GM19372 (cell line): ENCODE data around the gene RAI14.

ENCODE experiments used
- ATAC-seq: cut with Tn5 transposase; IDR thresholded peaks from one replicate; pipeline ENCODE4 v1.9.1; 2021; ENCODE audit warnings: mild to moderate bottlenecking, low read depth, moderate library complexity; ENCODE audit not compliant: unreplicated experiment

RAI14 gene

DNA sequence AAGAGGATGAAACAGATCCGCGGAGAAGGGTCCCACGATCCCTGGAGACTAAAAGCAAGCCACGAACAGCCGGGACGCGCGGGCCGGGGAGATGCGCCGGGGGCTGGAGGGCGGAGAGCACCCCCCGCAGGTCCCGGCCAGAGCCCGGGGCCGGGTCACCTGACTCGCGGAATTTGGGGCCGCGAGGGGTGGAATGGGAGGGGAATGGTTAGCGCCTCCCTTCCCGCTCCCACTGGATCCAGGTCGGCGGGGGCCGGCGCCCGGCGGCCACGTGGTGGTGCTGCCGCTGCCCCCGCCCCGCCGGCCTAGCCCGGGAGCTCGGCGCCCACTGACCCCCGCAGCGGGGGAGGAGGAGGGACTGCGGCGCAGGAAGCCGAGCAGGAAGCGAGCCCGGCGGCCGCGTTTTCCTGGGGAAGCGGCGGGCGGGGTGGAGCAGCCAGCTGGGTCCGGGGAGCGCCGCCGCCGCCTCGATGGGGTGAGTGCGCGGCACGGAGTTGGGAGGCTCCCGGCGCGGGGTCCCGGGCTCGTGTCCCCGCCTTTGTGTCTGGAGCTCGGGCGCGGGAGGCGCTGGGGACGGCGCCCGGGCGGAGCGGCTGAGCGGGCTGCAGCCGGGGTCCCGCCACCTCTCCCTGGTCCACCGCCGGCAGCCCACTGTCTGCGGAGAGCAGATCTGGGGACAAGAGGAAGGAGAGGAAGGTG lies at the start of gene RAI14:
RAI14 (plus strand) TSS at position 328 of the 699 bp plus-strand sequence. CDS start 30,592 bp downstream, outside the sequence.
- no peak for ATAC-seq

DNA sequence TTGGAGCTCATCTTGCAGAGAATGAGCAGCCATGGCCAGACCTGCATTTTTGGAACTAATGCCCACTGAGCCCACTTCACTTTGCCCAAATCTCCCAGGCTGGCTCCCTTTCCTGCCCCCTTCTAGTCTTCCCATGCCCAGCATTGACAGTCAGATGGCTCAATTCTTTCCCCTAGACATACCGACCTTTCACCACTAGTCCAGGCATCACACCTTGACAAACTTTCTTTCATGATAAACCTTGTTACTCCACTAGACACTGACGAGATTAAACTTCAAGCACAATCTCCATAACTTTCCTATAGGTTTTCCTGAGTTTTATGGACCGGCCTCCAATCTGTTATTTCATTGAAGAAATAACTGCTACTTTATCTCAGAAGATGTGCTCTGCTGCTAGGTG lies 47.8 kb upstream of the RAI14 start:
- ATAC-seq = no peak

DNA sequence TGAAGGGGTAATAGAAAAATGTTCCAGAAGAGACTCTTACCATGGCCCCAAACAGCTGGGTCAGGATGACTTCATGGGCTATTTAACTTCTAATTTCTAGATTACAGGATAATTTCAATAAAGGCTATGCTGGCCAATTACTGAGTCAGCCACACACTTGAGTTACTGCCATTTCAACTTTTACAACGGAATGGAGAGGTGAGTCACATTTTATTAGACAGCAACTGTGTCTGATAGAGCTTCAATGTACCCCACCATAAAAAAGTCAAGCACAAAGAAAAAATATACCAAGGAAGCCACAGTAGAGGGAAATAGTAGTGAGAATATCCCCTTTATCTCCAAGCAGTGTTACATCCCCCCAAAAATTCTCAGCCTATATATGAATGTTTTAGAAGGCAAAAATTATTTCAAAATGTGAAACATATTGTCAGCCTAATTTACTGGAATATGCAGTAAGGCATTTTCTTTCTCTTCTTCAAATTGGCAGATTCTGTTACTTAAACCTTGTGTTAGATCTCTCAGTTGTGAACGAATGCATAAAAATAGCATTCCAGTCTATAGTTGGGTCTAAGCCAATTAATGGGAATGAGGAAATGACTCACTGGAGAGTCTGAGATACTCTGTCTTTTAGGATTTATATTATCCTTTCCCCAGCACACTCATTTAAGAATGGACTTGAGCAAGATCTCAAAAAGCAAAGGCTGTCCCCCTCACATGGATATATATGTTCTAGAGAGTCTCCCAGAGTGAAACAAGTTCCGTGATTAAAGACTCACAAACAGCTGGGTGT lies 47.1 kb upstream of the RAI14 start:
- ATAC-seq = no peak

DNA sequence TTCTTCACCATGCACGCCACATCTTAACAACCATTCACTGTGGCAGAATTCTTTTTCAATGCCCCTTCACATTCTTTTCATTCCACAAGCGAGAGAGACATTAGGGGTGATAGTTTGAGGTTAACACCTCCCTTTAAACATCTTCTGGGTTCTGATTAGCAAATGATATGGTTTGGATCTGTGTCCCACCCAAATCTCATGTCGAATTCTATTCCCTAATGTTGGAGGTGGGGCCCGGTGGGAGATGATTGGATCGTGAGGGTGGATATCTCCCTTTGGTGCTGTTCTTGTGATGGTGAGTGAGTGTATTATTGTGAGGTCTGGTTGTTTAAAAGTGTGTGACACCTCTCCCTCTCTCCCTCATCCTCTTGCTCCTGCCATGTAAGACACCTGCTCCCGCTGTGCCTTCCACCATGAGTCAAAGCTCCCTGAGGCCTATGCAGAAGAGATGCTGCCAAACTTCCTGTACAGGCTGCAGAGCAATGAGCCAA lies 46.1 kb upstream of the RAI14 start:
- ATAC-seq = no peak

DNA sequence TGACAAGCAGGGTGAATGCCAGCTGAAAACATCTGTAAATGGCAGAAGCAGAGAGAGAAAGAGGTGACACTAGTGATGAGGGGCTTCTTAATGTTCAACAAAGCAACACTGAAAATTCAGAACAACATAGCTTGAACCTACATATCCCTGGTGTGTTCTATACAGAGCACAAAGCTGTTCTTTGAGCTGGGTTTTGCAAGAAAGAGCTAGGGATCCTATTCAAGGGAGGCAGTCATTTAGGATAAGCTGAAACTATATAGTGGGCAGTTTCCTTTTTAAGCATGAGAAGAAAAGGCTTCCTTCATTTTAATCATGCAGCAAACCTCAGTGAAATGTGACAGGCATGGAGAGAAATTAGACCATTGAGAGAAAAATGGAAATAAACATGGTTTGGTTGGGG lies 45.6 kb upstream of the RAI14 start:
- ATAC-seq = no peak

DNA sequence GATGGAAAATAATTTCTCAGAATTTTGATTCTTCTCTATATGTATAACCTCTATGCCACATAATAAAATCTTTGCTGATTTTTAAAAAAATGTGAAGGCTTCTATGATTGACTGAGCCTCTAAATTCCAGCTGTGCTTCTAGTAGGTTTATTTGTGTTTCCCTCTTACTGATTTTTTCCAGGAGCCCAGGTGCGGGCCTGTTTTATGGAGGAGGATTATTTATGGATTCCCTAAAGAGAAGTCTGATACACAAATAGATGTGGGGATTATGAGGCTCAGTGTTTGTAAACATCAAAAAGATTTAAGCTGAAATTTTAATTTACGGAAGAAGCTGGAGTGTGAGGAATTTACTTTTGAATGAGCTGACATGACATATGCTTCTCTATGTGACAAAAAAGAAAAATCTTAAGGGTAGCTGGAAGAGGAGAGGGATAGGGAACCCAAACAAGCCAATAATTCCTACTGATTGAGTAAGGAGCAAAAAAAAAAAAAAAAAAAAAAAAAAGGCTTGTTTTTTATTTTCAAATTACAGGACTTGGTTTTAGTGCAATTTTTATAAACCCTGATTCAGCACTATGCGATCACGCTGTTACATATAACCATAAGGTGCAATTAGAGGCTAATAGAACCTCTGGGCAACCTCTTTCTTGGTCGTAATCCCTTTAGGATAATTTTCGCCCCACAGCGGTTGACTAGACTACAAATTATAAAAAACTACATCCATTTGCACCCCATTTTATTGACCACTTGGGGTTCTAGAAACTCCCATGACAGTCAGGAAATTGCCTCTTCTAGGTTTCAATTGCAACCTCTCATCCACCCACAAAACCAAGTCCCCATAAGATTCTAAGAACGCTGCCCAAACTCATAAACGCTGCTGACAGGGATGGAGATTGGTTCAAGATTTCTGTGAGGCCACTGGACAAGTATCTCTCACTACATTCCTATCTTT lies 44.4 kb upstream of the RAI14 start:
- ATAC-seq = no peak

DNA sequence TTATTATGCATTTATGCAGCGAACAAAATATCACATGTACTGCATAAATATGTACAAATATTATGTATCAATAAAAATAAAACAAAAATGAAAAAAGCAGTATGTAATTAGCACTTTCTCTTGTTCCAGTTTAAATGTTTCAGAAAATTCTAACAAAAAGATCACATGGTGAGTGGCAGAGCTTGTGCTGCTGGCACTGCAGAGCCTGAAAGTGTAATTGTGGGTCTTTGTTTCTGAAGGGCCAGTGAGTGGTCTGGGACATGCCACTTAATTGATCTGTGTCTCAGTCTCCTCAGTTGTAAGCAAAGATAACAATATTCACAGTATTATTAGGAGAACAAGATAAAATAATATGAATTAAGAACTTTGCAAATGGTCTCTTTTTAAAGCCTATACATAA lies 39.5 kb upstream of the RAI14 start:
- no peak for ATAC-seq

DNA sequence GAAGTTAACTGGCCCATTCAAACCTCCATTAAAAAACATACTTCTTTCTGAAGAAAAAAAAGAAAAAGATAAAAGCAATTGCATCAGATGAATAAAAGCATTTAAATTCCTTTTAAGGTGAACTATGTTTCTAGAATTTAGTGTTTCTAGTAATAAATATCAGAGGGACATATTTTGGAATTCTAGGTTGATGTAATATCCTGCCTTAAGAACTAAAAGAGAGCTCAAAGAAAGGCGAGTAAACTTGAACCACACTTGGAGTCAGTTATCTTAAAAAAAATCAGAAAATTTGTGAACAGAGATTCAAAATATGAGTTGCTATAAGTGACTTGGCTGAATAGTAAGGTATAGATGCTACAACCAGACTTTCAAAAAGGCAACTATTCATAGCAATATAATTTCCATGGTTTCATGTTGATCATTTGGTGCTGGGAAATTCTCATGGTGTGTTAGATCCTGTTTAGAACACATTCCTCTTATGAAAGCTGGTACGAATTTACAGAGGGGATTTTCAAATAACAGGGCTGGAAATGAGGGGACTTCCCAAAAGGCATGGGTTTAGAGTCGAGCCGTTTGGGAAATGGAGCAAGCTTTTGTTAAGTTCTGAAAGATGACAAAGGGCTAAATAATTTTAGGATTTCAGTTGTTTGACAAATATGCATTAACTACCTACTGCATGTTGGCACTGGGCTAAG lies 37.6 kb upstream of the RAI14 start:
- no peak for ATAC-seq

DNA sequence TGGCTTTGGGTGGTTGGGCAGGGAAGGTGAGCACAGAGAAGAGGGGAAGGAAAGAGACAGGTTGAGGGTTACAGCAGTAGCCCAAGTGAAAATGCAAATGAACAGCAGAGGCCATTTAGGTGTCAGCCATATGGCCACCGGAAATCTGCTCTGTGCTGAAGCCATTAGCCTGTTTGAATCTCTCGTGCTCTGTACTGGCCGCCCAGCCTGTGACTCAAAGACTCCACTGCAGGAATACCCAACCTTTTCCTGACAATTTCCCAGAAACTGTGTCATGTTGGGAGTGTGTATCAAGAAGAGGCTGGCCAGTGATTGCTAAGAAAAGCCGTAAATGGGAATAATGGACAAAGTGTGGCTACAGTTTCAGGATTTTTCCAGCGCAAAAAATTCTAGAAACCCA lies 35.9 kb upstream of the RAI14 start:
- ATAC-seq = no peak

DNA sequence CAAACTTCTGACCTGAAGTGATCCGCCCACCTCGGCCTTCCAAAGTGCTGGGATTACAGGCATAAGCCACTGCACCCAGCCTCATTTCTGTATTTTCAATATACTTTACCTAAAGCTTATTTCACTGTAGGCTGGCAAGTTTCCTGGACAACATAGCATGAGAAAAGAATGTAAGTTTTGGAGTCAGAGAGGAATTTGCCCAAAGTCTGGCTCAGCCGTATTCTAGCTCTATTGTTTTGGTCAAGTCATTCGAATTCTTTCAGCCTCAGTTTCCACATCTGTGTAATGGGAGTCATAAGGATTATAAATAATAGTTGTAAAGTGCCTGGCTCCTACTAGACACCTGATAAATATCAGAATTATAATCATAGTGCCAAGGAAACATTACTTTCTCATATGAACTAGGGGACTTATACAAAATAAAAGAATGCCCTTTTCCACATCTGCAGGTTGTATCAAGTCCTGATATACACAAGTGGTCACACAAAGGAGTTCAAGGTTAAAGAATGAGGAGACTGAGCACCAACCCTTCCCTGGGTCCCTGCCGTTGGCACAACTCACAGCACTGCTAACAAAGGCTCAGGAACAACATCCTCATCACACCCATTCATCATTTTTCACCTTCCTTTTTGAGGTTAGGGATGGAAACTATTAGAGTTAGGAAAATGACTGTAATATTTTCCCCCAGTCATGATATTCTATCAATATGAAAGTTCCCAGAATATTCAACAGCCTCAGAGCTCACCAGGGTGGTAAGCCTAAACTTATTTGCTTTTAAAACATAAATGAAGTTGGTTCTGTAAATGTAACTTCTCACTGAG lies 34.6 kb upstream of the RAI14 start:
- no peak for ATAC-seq

DNA sequence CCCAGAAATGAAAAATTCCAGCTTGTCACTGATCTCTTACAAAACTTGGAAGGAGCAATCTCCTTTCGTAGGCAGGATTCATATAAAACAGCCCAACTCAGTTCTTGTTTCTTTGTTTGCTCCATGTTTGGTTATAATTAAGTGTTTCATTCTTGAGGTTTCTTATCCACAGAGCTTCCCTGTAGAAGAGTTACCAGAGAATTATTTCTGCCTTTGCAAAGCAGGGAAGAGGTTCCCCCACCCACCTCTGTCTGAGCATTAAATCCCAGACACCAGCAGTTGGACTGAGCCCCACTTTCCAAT lies 34.1 kb upstream of the RAI14 start:
- no peak for ATAC-seq

DNA sequence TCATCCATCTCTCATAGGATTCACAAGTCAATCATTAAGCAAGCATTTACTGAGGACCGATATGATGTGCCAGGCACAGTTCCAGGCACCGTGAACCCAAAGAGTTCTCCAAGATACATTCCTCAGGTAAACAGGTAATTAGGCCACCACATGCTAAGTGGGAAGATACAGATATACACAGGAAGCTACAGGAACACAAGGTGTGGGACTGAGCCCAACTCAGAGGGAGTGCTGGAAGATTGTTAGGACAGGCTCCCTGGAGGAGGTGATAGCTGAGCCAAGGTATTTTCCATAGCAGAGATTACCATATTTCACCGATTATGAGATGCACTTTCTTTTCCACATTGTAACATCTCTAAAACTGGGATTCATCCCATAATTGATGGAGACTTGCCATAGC lies 31.4 kb upstream of the RAI14 start:
- ATAC-seq = no peak

DNA sequence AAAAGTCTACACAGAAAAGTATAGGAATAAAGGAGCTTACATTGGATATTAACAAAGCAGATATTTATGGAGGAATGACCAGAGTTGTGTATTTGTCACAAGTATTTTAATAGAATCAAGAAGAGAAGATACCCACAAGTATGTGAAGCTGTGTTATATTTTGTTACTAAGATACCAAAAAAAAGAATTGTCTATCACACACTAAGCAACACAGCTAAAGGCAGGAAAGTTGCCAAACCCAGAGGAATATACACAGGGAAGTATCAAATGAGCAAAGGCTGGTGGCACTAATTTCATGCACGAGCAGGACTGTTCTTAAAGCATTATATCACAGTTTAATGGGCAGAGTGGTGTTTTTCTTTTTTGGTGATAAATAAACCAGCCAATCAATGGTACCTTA lies 30.9 kb upstream of the RAI14 start:
- ATAC-seq = no peak

DNA sequence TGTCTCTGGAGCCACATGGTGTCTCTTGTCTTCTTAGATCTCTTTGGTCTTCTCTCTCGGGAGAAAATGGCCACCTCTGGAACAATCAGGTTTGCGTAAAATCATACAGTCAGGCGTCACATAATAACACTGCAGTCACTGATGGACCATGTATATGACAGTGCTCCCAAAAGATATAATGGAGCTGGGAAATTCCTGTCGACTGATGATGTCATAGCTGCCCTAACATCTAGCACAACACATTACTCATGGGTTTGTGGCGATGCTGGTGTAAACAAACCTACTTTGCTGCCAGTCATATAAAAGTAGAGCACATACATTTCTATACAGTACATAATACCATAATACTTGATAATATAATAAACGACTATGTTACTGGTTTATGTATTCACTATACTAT lies 30.1 kb upstream of the RAI14 start:
- ATAC-seq = no peak

DNA sequence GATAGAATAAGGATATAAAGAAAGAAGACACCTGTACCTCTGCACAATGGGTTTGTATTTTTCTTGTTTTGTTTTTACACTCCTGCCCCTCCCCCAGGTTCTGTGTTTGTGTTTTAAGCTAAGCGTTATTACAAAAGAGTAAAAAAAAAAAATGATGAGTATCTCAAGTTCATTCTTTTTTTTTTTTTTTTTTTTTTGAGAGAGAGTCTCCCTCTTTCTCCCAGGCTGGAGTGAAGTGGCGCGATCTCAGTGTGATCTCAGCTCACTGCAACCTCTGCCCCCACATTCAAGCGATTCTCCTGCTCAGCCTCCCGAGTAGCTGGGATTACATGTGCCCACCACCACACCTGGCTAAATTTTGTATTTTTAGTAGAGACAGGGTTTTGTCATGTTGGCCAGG lies 29.4 kb upstream of the RAI14 start:
- no peak for ATAC-seq

DNA sequence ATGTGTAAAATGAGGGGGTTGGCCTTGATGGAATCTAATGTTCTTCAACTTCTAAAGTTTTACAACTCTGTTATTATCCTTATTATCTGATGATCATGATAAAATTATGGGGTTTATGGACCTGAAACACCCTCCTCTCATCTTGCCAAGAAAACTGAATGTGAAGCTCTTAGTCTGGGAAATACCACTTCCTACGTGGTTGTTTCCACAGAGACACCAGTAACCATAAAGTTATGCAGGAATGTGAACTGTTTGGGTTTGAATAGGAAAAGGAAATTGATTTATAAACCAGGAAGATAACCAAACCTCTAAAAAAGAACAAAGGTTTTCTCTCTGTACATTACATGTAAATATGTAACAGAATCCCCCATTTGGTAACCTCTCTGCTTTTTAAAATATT lies 28.3 kb upstream of the RAI14 start:
- ATAC-seq = no peak

DNA sequence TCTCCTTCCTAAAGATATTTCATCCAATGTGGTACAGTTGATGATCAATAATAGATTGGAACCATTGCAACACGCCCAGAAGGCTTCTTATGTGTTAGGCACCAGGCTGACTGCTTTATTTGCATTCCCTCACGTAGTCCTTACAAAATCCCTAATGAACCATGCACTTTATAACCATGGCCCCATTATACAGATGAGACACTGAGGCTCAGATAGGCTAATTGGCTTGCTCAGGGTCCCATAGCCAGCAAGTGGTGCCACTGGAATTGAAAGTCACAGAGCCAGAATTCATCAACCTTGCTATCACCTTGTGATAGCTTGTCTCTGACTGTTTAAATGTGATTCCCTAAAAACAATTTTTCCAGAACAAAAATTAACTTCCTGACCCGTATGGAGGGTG lies 27.8 kb upstream of the RAI14 start:
- ATAC-seq = no peak

DNA sequence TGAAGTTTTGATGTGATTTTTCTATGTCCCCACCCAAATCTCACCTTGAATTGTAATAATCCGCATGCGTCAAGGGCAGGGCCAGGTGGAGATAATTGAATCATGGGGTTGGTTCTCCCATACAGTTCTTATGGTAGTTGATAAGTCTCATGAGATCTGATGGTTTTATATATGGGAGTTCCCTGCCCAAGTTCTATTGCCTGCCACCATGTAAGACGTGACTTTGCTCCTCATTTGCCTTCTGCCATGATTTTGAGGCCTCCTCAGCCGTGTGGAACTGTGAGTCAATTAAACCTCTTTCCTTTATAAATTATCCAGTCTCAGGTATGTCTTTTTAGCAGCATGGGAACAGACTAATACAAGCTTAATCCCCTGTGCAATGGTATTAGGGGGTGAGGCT lies 25.5 kb upstream of the RAI14 start:
- no peak for ATAC-seq

DNA sequence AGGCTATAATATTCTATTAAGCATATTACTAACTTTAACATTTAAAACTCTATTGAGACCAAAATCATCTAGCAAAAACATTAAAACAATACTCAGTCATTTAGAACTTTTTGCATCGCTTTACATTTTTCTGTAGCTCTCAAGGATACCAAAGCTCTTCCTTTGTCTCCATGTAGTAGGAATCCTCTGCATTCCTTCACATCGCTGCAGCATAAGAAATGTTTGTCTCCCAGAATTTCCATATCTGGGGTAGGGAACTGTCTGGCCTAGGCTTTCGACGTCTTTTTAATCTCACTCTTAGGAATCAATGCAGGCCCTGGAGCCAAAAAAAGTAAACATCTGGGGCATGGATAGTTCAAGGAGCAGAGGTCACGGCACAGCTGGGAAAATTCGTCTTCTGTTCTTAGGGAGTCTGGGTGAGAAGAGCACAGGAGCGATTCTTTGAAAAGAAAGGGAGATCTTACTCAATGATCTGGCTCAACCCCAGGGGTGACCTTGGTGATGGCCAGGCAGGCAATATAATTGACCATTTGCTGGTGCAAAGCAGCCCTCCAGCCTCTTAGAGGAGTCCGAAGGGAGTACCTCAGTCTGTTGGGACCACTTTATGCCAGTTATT lies 23.2 kb upstream of the RAI14 start:
- no peak for ATAC-seq
